22Rv1 (cell line): Measurements from ENCODE around the gene A3GALT2.

Experiments
- H3K27ac ChIP-seq: fragments of 450-650 bp; 2 replicates; pipeline ENCODE4 v1.5.1; 2017
- ZFX ChIP-seq: fragments of 450-650 bp; IDR thresholded peaks from 2 replicates; pipeline ENCODE4 v1.6.1; 2017; ENCODE audit warnings: antibody characterized with exemption, borderline replicate concordance
- TF ChIP-seq, protein P1 (sequence below): fragments of 450-650 bp; IDR thresholded peaks from 2 replicates; pipeline ENCODE4 v1.5.1; 2017; ENCODE audit warnings: mild to moderate bottlenecking

A3GALT2 gene

DNA sequence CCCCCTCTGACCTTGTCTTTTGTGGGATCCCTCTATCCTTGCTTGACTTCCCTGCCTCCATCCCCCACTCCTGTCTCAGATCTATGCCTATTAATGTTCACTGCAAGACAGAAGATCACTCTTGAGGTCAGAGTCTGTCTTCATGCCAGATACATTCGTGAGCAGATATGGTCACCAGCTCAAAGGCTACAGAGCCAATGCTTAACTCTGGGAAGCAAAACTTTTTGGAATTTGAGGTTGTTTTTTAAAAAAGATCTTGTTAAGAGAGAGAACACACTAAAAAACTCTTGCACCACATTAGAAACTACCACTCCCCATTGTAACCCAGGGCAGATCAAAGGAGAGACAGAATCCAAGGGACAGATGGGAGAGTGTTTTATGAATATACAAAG, 17.1 kb upstream of the A3GALT2 start:
- H3K27ac ChIP-seq = no peak overlapping the region
- TF ChIP-seq, protein P1, sequence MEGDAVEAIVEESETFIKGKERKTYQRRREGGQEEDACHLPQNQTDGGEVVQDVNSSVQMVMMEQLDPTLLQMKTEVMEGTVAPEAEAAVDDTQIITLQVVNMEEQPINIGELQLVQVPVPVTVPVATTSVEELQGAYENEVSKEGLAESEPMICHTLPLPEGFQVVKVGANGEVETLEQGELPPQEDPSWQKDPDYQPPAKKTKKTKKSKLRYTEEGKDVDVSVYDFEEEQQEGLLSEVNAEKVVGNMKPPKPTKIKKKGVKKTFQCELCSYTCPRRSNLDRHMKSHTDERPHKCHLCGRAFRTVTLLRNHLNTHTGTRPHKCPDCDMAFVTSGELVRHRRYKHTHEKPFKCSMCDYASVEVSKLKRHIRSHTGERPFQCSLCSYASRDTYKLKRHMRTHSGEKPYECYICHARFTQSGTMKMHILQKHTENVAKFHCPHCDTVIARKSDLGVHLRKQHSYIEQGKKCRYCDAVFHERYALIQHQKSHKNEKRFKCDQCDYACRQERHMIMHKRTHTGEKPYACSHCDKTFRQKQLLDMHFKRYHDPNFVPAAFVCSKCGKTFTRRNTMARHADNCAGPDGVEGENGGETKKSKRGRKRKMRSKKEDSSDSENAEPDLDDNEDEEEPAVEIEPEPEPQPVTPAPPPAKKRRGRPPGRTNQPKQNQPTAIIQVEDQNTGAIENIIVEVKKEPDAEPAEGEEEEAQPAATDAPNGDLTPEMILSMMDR = no peak
- TF ChIP-seq ZFX = no peak

DNA sequence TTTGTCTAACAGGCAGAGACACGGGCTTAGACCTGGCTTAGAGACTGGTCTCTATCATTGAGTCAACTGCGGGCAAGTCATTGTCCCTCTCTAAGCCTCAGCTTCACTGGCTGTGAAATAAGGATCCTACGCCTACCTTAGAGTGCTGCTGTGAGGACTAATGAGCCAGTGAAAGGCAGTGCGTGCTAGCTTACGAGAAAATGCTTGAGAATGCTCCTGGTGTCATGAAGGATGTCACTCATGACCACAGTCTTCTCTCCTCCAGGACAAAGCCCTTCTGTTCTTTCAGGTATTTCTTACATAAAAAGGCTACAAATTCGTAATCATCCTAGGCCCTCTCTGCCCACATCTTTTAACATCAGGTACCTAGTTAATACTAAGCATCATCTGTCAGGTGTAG, 16.5 kb upstream of the A3GALT2 start:
- no peak overlapping the region for H3K27ac ChIP-seq
- TF ChIP-seq ZFX = no peak
- TF ChIP-seq, protein P1 = no peak

DNA sequence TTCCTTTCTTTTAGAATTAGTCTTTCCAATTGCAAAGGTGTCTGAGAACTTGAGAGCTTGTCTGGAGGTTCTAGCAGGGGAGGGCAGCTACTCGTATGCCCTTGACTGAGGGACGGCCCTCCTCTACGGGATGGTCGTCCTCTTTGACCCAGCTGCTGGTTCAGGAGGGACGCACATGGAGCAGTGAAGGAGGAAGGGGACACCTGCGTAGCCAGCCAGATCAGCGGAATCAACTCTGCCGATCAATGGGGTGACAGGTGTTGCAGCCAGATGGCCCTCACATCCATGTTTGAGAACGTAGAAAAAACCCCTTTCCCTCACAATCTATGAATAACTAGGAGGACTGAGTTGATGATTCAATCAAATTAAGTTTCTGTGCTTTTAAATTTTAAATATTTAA, 15.7 kb upstream of the A3GALT2 start:
- TF ChIP-seq, protein P1 = no peak
- no peak for TF ChIP-seq ZFX
- H3K27ac ChIP-seq = no peak overlapping the region

DNA sequence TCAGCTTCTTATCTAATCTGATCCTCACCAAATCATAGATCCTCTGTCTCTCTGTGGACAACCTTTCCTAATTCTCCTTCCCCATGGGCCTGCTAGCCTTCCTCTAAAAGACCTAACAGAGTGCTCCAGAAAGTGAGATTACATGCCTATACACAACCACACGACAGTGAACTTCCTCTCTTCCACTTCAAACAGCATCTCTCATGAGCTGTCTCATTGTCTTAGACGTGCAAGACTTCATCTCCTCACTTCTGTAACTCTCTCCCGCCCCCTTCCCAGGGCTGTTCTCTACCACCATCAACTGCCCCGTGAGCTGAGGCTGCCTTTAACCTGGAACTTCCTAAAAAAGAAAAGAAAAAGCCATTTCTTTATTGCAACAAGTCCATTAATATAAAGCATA, 14.1 kb upstream of the A3GALT2 start:
- H3K27ac ChIP-seq = no peak overlapping the region

DNA sequence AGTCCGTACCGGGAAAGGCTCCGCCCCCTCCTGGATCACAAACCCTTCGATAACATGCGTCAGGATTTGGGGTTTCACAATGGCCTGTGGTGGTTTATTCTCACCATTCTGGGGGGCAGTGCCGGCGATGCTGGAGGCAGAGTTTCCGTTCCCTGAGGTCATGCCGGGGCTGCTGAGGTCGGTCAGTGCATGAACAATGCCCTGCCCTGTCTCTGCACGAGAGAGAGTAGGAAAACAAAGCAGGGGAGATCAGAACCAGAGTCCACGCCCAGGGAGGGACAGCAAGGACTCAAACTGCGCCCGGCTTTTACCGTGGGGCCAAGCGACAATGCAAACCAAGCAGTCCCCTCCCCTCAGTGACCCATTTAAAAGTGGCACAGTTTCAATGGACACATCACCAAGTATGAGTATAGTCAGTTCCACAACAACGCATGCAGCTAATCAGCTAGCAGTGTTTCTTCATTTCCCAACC, 13.2 kb upstream of the A3GALT2 start:
- no peak overlapping the region for H3K27ac ChIP-seq
- TF ChIP-seq ZFX = no peak
- TF ChIP-seq, protein P1 = no peak

More for the DNA sequence above, 14.1 kb upstream of the A3GALT2 start:
- no peak for TF ChIP-seq ZFX
- TF ChIP-seq, protein P1 = no peak

DNA sequence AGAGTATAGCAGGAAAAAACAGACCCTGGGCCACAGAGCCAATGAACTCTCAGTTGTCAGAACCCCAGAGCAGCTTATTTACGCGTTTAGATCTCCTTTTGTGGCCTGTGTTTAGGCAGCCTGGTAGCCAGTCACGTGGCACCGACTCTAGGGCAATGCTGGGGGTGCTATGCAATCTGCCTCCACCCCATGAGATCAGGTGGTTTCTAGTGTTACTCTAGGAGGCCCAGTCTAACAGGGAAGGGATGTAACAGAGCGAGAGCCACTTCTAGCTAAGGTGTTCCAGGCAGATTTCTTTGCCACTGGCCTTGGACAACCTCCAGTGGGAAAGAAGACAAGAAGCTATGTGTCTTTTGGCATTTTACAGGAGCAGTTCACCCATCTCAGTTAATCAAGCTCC, 12.0 kb upstream of the A3GALT2 start:
- H3K27ac ChIP-seq = no peak overlapping the region
- TF ChIP-seq, protein P1 = no peak

DNA sequence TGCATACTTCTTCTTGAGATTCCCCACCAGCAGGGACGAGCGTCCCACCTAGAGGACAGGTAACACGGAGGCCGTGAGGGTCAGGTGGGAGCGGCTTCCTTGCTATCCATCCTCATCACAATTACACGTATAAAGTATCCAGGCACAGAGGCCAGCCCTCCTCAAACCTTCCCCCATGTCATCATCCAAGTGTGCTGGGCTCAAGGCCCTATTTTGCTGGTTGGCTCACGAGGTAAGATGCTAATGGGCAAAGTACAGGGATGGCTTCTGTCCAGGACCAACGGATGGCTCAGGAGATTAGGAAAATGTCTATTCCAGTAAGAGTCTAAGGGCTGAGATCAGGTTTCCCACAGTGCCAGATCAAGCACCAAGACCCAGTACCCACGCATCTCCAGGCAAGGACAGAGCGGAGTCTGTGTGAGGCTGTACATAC, 11.5 kb upstream of the A3GALT2 start:
- TF ChIP-seq, protein P1 = no peak
- TF ChIP-seq ZFX = no peak
- no peak overlapping the region for H3K27ac ChIP-seq
